ENCODE results near the gene ZNF627.

- TF ChIP-seq, protein P1, sequence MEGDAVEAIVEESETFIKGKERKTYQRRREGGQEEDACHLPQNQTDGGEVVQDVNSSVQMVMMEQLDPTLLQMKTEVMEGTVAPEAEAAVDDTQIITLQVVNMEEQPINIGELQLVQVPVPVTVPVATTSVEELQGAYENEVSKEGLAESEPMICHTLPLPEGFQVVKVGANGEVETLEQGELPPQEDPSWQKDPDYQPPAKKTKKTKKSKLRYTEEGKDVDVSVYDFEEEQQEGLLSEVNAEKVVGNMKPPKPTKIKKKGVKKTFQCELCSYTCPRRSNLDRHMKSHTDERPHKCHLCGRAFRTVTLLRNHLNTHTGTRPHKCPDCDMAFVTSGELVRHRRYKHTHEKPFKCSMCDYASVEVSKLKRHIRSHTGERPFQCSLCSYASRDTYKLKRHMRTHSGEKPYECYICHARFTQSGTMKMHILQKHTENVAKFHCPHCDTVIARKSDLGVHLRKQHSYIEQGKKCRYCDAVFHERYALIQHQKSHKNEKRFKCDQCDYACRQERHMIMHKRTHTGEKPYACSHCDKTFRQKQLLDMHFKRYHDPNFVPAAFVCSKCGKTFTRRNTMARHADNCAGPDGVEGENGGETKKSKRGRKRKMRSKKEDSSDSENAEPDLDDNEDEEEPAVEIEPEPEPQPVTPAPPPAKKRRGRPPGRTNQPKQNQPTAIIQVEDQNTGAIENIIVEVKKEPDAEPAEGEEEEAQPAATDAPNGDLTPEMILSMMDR (IDR thresholded peaks at IDR 0.05): no peak
- TF ChIP-seq POLR2A (IDR thresholded peaks at IDR 0.05): no peak
- no peak for TF ChIP-seq POLR2AphosphoS5 (IDR thresholded peaks at IDR 0.05; ENCODE audit: insufficient read depth in 1 of 2, low read depth in 1 of 2)
Observed at GRCh38 chr19:11547929-11548700, 49.2 kb upstream of the ZNF627 start.
